K562 (cell line): ENCODE measurements around the gene ELK4. TPM values are rescaled to one million over a fixed set of nuclear protein-coding genes. Genes with fewer than 3 reads are reported as not detected.

ENCODE experiments used
- MGA ChIP-seq: fragments of 450-650 bp; IDR thresholded peaks from 2 replicates; pipeline ENCODE4 v1.6.1; 2016; ENCODE audit warnings: mild to moderate bottlenecking, moderate library complexity
- ZNF695 ChIP-seq: fragments of 450-650 bp; formaldehyde crosslinking; IDR thresholded peaks from 2 replicates; pipeline ENCODE4 v1.4.0; 2020; ENCODE audit warnings: mild to moderate bottlenecking, moderate library complexity
- polyA plus RNA-seq, 8 experiments: library from polyadenylated mRNA; depleted of rRNA in 4 of 8; stranded (reverse) in 5 of 8; unstranded in 3 of 8; fragments of >200 nt; fragmentation: Nextera tagmentation in 2 of 8; fragmentation: Illumina TruSeq in 1 of 8; extraction: Ambion mirVana in 2 of 8; extraction: Trizol in 1 of 8; gene quantifications; 2 replicates each; pipeline versions ENCODE4 v1.2.1 to v1.2.3, GENCODE V29; 2011 to 2014; ENCODE audit warnings: inconsistent platforms in 1 of 8, missing spikeins in 1 of 8
- total RNA-seq, 7 experiments: library from RNA; depleted of rRNA in 6 of 7; stranded (reverse); fragments of >200 nt in 6 of 7; fragmentation: Illumina TruSeq in 2 of 7; extraction: Trizol in 2 of 7; gene quantifications; 2 replicates each; pipeline versions ENCODE4 v1.2.1 to v1.2.3, GENCODE V29; 2011 to 2021; ENCODE audit warnings: low replicate concordance in 1 of 7

ELK4 gene
- total and polyA plus RNA-seq, 9 of the 15 experiments (the other 6 are each of a cell fraction or from before 2014, with no cell fraction given), result 2.0 to 21.7 (median 9.2) TPM

- no peak for TF ChIP-seq MGA
- TF ChIP-seq ZNF695, result no peak
These were observed 36.3 kb upstream of the ELK4 start (continued) for GRCh38 chr1:205667909-205668643.
